Fibroblast of pulmonary artery (primary cell): ENCODE results near the gene CATSPER4.

Source experiments
- DNase-seq: peaks from one replicate; pipeline ENCODE4 v3.0.0-alpha.2; 2010; ENCODE audit warnings: low read depth
- H3K4me3 ChIP-seq: replicated peaks from 2 replicates; pipeline ENCODE4 v1.5.1; 2011; ENCODE audit warnings: low read depth, mild to moderate bottlenecking, control low read depth, low read length, moderate library complexity
- TF ChIP-seq, protein P1 (sequence below): IDR thresholded peaks from 2 replicates; pipeline ENCODE4 v1.5.1; 2011; ENCODE audit warnings: mild to moderate bottlenecking, control low read depth, low read length, inconsistent platforms; ENCODE audit errors: missing control alignments

Gene CATSPER4

GRCh38 chr1:26212726-26213125, 22.3 kb downstream of the CATSPER4 start:
- no peak for DNase-seq
- TF ChIP-seq, protein P1, sequence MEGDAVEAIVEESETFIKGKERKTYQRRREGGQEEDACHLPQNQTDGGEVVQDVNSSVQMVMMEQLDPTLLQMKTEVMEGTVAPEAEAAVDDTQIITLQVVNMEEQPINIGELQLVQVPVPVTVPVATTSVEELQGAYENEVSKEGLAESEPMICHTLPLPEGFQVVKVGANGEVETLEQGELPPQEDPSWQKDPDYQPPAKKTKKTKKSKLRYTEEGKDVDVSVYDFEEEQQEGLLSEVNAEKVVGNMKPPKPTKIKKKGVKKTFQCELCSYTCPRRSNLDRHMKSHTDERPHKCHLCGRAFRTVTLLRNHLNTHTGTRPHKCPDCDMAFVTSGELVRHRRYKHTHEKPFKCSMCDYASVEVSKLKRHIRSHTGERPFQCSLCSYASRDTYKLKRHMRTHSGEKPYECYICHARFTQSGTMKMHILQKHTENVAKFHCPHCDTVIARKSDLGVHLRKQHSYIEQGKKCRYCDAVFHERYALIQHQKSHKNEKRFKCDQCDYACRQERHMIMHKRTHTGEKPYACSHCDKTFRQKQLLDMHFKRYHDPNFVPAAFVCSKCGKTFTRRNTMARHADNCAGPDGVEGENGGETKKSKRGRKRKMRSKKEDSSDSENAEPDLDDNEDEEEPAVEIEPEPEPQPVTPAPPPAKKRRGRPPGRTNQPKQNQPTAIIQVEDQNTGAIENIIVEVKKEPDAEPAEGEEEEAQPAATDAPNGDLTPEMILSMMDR = no peak
- no peak overlapping the region for H3K4me3 ChIP-seq

DNA sequence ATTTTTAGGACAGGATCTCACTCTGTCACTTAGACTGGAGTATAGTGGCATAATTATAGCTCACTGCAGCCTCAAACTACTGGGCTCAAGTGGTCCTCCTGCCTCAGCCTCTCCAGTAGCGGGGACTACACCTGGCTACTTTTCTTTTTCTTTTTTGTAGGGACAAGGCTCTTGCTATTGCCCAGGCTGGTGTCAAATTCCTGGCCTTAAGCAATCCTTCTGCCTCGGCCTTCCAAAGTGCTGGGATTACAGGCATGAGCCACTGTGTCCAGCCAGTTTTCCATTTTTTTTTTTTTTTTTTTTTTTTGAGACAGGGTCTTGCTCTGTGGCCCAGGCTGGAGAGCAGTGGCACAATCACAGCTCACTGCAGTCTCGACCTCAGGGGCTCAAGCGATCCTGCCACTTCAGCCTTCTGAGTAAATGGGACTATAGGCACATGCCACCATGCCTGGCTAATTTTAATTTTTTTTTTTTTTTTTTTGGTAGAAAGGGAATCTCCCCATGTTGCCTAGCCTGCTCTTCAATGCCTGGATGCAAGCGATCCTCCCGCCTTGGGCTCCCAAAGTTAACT, 23.0 kb downstream of the CATSPER4 start:
- DNase-seq = no peak
- TF ChIP-seq, protein P1 = no peak

GRCh38 chr1:26215246-26215645, 24.8 kb downstream of the CATSPER4 start:
- TF ChIP-seq, protein P1 = no peak
- no peak for DNase-seq
- H3K4me3 ChIP-seq = no peak overlapping the region

More for the DNA sequence above, 23.0 kb downstream of the CATSPER4 start:
- no peak overlapping the region for H3K4me3 ChIP-seq

DNA sequence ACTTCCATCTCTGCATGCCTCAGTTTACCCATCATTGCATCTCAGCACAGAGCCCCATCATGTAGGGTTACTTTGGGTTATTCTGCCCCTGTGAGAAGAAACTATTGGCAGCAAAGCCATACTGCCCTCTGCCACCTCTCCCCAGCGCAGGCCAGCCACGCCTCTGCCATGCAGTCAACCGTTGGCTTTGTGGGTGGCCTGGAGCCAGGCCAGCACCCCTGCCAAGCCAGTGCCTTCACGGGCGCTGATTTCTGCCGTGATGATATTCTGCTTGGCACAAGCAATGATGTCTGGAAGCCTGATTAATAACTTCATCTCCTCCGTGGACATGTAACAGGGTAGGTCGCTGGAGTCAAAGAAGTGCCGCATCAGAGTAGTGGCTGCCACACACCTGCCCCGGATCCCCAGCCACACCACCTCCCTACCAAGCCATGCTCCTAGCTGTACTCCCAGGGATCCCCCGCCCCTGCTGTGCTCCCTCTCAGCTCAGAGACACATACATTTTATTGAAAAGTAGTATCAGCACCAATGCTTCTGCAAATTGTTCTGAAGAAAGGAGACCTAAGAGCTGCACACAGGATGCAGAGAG, 28.6 kb downstream of the CATSPER4 start:
- H3K4me3 ChIP-seq = no peak overlapping the region
- no peak for DNase-seq
- TF ChIP-seq, protein P1 = no peak

- no peak overlapping the region for H3K4me3 ChIP-seq
- DNase-seq = no peak
- TF ChIP-seq, protein P1 = no peak
These were observed 30.0 kb downstream of the CATSPER4 start for GRCh38 chr1:26220199-26220912.

DNA sequence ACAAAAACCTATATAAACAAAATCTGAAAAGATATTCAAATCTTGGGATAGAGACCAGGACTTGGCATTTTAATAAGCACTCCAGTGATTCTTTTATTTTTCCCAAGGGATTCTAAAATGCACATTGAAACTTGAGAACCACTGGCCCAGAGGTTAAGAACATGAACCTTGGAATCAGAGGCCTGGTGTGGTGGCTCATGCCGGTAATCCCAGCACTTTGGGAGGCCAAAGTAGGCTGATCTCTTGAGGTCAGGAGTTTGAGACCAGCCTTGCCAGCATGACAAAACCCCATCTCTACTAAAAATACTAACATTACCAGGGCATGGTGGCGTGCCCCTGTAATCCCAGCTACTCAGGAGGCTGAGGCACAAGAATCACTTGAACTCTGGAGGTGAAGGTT, 30.7 kb downstream of the CATSPER4 start:
- no peak for DNase-seq
- TF ChIP-seq, protein P1 = no peak
- H3K4me3 ChIP-seq = no peak overlapping the region

GRCh38 chr1:26224606-26225005, 34.2 kb downstream of the CATSPER4 start:
- H3K4me3 ChIP-seq = no peak overlapping the region
- no peak for DNase-seq
- TF ChIP-seq, protein P1 = no peak
